GM19467 (cell line): ENCODE results near the gene HUS1B.

ENCODE experiments used
- ATAC-seq: cut with Tn5 transposase; IDR thresholded peaks from one replicate; pipeline ENCODE4 v1.9.1; 2021; ENCODE audit warnings: mild to moderate bottlenecking, moderate library complexity; ENCODE audit not compliant: unreplicated experiment

Gene HUS1B

GRCh38 chr6:624979-625378, 31.9 kb downstream of the HUS1B start:
- ATAC-seq = no peak

- no peak for ATAC-seq
These were observed 34.4 kb downstream of the HUS1B start for GRCh38 chr6:622462-622861.

- no peak for ATAC-seq
These were observed 35.0 kb downstream of the HUS1B start for GRCh38 chr6:621931-622330.

GRCh38 chr6:620950-621349, 36.0 kb downstream of the HUS1B start:
- ATAC-seq = no peak

- ATAC-seq = no peak
These were observed 36.7 kb downstream of the HUS1B start for GRCh38 chr6:620166-620565.

GRCh38 chr6:617456-618100, 39.3 kb downstream of the HUS1B start:
- ATAC-seq = no peak

GRCh38 chr6:613981-614380, 42.9 kb downstream of the HUS1B start:
- ATAC-seq = no peak

GRCh38 chr6:611928-612327, 45.0 kb downstream of the HUS1B start:
- no peak for ATAC-seq

GRCh38 chr6:610882-611281, 46.0 kb downstream of the HUS1B start:
- no peak for ATAC-seq

- no peak for ATAC-seq
These were observed 47.0 kb downstream of the HUS1B start for GRCh38 chr6:609905-610304.

- ATAC-seq = no peak
These were observed 50.0 kb downstream of the HUS1B start for GRCh38 chr6:606829-607379.
